Measurements from ENCODE around the gene CPLX3. TPM values are rescaled to one million over a fixed set of nuclear protein-coding genes. Genes with fewer than 3 reads are reported as not detected.

CPLX3 gene
- total and polyA plus RNA-seq, 10 of the 15 experiments (the other 5 are each of a cell fraction or from before 2014, with no cell fraction given), result 0.02 to 0.04 TPM; not detected in 8

GRCh38 chr15:74792227-74793016, 34.0 kb upstream of the CPLX3 start:
- Histone ChIP-seq H2AFZ (ENCODE audit: control insufficient read depth, low read depth, low read length) (no peak overlapping the region), H3K79me2 (ENCODE audit: control insufficient read depth, insufficient read depth, low read length) (peaks cover 89% of the 10 kb centered on the region), H3K36me3 (ENCODE audit: control insufficient read depth in 2 of 2, insufficient read depth in 2 of 2, low read length in 1 of 2) (peaks cover 17% of the 10 kb centered on the region in 2 experiments; a peak in 3 of 4 replicates), H3K27me3 (replicated peaks in 1 of 2; ENCODE audit: control insufficient read depth in 2 of 2, insufficient read depth in 2 of 2, low read length in 1 of 2) (no peaks in the 10 kb centered on the region), H3K9me3 (replicated peaks; ENCODE audit: control insufficient read depth, insufficient read depth, low read length) (no peaks in the 10 kb centered on the region), H3K4me2 (ENCODE audit: control insufficient read depth, insufficient read depth) (peak overlapping the region; percentile 67), H3K9ac (ENCODE audit: control insufficient read depth, insufficient read depth, low read length) (peak overlapping the region; percentile 82), H3K4me3 (peak overlapping the region; percentile 77), H3K4me1 (ENCODE audit: control insufficient read depth, insufficient read depth, low read length) (peaks cover 59% of the 10 kb centered on the region), H4K20me1 (ENCODE audit: control insufficient read depth, insufficient read depth) (no peaks in the 10 kb centered on the region), H3K27ac (ENCODE audit: control insufficient read depth, insufficient read depth) (peak overlapping the region; percentile 96)
- no TSS peak for BruUV-seq (replicated peaks)
- ChIA-PET RAD21 (ENCODE audit: unreplicated experiment) (interaction anchor here (0.8 to 25.2 kb wide), 8 partner anchors 2 to 362 kb away, joined by 3 to 1186 read pairs (median 3); partner anchors contain the start of genes ARID3B and CSK), POLR2A (interaction anchor here (0.6 to 14.2 kb wide), 6 partner anchors 16 to 395 kb away, joined by 3 to 602 read pairs (median 4); partner anchors contain the start of genes CSK and FAM219B), SMC1A (ENCODE audit: uncharacterized antibody, unreplicated experiment) (interaction anchor here (1.0 to 15.7 kb wide), 10 partner anchors 5 to 158 kb away, joined by 3 to 811 read pairs (median 4); partner anchors contain the start of gene CSK), CTCF (interaction anchor here (0.8 to 25.9 kb wide), 14 partner anchors 6 to 171 kb away, joined by 3 to 1288 read pairs (median 4); partner anchors contain the start of genes CSK and ULK3)
- WGBS (ENCODE audit: insufficient coverage, insufficient replicate concordance, low lambda C conversion rate, missing lambda C conversion rate), result 7% methylated on average over 12 of the region's 12 CpGs
- ATAC-seq, result no peak
- intact Hi-C loops (cut with micrococcal nuclease; ENCODE audit: unreplicated experiment), result no loop called here
- in situ Hi-C loops (cut with MboI), result no loop called here
- DNase-seq (ENCODE audit: low read depth, low spot score), result no peak
- FAIRE-seq, result no peak
- TF ChIP-seq ZNF24 (IDR thresholded peaks at IDR 0.05), result 0 out of 2 replicates have a peak, but pooled peaks have one; percentile 33
- TF ChIP-seq, protein P1, sequence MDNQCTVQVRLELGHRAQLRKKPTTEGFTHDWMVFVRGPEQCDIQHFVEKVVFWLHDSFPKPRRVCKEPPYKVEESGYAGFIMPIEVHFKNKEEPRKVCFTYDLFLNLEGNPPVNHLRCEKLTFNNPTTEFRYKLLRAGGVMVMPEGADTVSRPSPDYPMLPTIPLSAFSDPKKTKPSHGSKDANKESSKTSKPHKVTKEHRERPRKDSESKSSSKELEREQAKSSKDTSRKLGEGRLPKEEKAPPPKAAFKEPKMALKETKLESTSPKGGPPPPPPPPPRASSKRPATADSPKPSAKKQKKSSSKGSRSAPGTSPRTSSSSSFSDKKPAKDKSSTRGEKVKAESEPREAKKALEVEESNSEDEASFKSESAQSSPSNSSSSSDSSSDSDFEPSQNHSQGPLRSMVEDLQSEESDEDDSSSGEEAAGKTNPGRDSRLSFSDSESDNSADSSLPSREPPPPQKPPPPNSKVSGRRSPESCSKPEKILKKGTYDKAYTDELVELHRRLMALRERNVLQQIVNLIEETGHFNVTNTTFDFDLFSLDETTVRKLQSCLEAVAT (IDR thresholded peaks at IDR 0.05), result no peak
- peak; percentile 44; the same call in 1 of the 2 replicates for TF ChIP-seq IKZF1 (conservative IDR thresholded peaks at IDR 0.05)
- no peak for TF ChIP-seq TBL1XR1 (IDR thresholded peaks at IDR 0.05; ENCODE audit: low read depth, low read length)
- peak; percentile 62 for TF ChIP-seq ZNF687 (IDR thresholded peaks at IDR 0.05)
- TF ChIP-seq SREBF2 (IDR thresholded peaks at IDR 0.05; ENCODE audit: low read length), result no peak
- TF ChIP-seq MYB (IDR thresholded peaks at IDR 0.05; ENCODE audit: borderline replicate concordance, low read depth, low read length), result no peak
- no peak for TF ChIP-seq MXI1 (IDR thresholded peaks at IDR 0.05; ENCODE audit: low read depth, low read length)
- TF ChIP-seq CBX3 (IDR thresholded peaks at IDR 0.05; ENCODE audit: borderline replicate concordance, low read depth), result no peak
- no peak for TF ChIP-seq GATAD2B (conservative IDR thresholded peaks at IDR 0.05; ENCODE audit: low read depth)
- TF ChIP-seq EED (IDR thresholded peaks at IDR 0.05; ENCODE audit: low read depth), result peak; percentile 32; the same call in 1 of the 2 replicates
- peak; percentile 55; the same call in 1 of the 2 replicates for TF ChIP-seq ATF7 (IDR thresholded peaks at IDR 0.05; ENCODE audit: low read depth)
- no peak for TF ChIP-seq ZNF592 (IDR thresholded peaks at IDR 0.05)
- TF ChIP-seq SP1 (IDR thresholded peaks at IDR 0.05; ENCODE audit: low read depth, low read length), result no peak

Measured in GM12878 (cell line).